ENCODE results near the gene BMPR1A. TPM values are rescaled to one million over a fixed set of nuclear protein-coding genes. Genes with fewer than 3 reads are reported as not detected.
"Not testable (repeated sequence)": the region's sequence is repeated elsewhere in the genome, so short reads cannot be mapped to it uniquely, and the experiment has no call there.

BMPR1A gene
- total RNA-seq, 4 donors from 2014 or later: 29.3 to 45.2 (median 38.0) TPM

- peak overlapping the region; percentile 84 to 94 (median 85) for H3K27ac ChIP-seq
- H3K4me3 ChIP-seq: no peak overlapping the region
- 50 to 57% methylated on average over 3 to 4 of the region's 4 CpGs for WGBS, 2 donors (ENCODE audit: low coverage in 1 of 2)
- intact Hi-C loops (cut with DNase I; ENCODE audit: low total_unique reads): no loop called here
- no peaks in the 10 kb centered on the region for H3K27me3 ChIP-seq
- peaks cover 5 to 33% (median 19%) of the 10 kb centered on the region in 4 donors for H3K4me1 ChIP-seq
- peak in 1 of 3 donors; percentile 10 for TF ChIP-seq POLR2AphosphoS5 (IDR thresholded peaks at IDR 0.05)
- no peak for TF ChIP-seq POLR2A (IDR thresholded peaks at IDR 0.05)
- DNase-seq: no peak
- no peaks in the 10 kb centered on the region for H3K9me3 ChIP-seq
- in situ Hi-C loops (cut with MboI; ENCODE audit: low pct_ligation_motif_present in 1 of 4, low pct_unique_long_range_greater_than_20kb in 1 of 4, low sequenced_read_pairs in 3 of 4): no loop called here
- no peaks in the 10 kb centered on the region for H3K36me3 ChIP-seq
Observed at GRCh38 chr10:86734207-86734988, 22.0 kb upstream of the BMPR1A start.

GRCh38 chr10:86735278-86735677 is 21.1 kb upstream of the BMPR1A start:
- WGBS, 2 donors (ENCODE audit: low coverage in 1 of 2): 55 to 70% methylated on average over 1 to 4 of the region's 4 CpGs
- H3K27me3 ChIP-seq; H3K9me3 ChIP-seq; intact Hi-C loops (cut with DNase I; ENCODE audit: low total_unique reads); DNase-seq; H3K4me3 ChIP-seq; in situ Hi-C loops (cut with MboI; ENCODE audit: low pct_ligation_motif_present in 1 of 4, low pct_unique_long_range_greater_than_20kb in 1 of 4, low sequenced_read_pairs in 3 of 4); H3K36me3 ChIP-seq: not testable (repeated sequence)
- TF ChIP-seq EP300 (IDR thresholded peaks at IDR 0.05; ENCODE audit: low read depth) (peak; percentile 39), POLR2AphosphoS5 (IDR thresholded peaks at IDR 0.05) (peak in 1 of 3 donors; percentile 25)
- H3K27ac ChIP-seq: peak overlapping the region; percentile 15 to 94 (median 85)
- H3K4me1 ChIP-seq: peaks cover 5 to 29% (median 16%) of the 10 kb centered on the region in 4 donors

GRCh38 chr10:86742230-86742629 is 14.2 kb upstream of the BMPR1A start:
- WGBS, 2 donors (ENCODE audit: low coverage in 1 of 2): 84% methylated on average over 1 of the region's 1 CpG; no CpG with 5 or more reads in 1 of the 2 donors
- in situ Hi-C loops (cut with MboI; ENCODE audit: low pct_ligation_motif_present in 1 of 4, low pct_unique_long_range_greater_than_20kb in 1 of 4, low sequenced_read_pairs in 3 of 4): no loop called here
- no peak for DNase-seq

GRCh38 chr10:86744067-86744725 is 12.2 kb upstream of the BMPR1A start:
- Histone ChIP-seq H3K27ac (peak overlapping the region; percentile 75 to 83 (median 80)), H3K4me3 (no peak overlapping the region), H3K27me3 (no peaks in the 10 kb centered on the region), H3K36me3 (no peaks in the 10 kb centered on the region), H3K4me1 (peaks cover 12 to 52% (median 27%) of the 10 kb centered on the region in 4 donors), H3K9me3 (no peaks in the 10 kb centered on the region)
- 54% methylated on average over 7 of the region's 7 CpGs; no CpG with 5 or more reads in 1 of the 2 donors for WGBS, 2 donors (ENCODE audit: low coverage in 1 of 2)
- in situ Hi-C loops (cut with MboI; ENCODE audit: low pct_ligation_motif_present in 1 of 4, low pct_unique_long_range_greater_than_20kb in 1 of 4, low sequenced_read_pairs in 3 of 4) (no loop called here), intact Hi-C loops (cut with DNase I; ENCODE audit: low total_unique reads) (no loop called here)
- TF ChIP-seq EP300 (IDR thresholded peaks at IDR 0.05; ENCODE audit: low read depth): peak; percentile 95
- TF ChIP-seq POLR2AphosphoS5 (IDR thresholded peaks at IDR 0.05): peak; percentile 36 to 86 (median 68)
- TF ChIP-seq CTCF (IDR thresholded peaks at IDR 0.05): no peak
- no peak for TF ChIP-seq POLR2A (IDR thresholded peaks at IDR 0.05)
- peak; percentile 25 for DNase-seq

More at GRCh38 chr10:86742230-86742629, 14.2 kb upstream of the BMPR1A start:
- Histone ChIP-seq H3K27ac (peak overlapping the region; percentile 18 to 80 (median 77)), H3K4me3 (no peak overlapping the region), H3K36me3 (no peaks in the 10 kb centered on the region), H3K27me3 (no peaks in the 10 kb centered on the region), H3K9me3 (no peaks in the 10 kb centered on the region), H3K4me1 (peaks cover 12 to 39% (median 21%) of the 10 kb centered on the region in 4 donors)
- intact Hi-C loops (cut with DNase I; ENCODE audit: low total_unique reads): no loop called here
- no peak for TF ChIP-seq EP300 (IDR thresholded peaks at IDR 0.05; ENCODE audit: low read depth)
- TF ChIP-seq POLR2A (IDR thresholded peaks at IDR 0.05): no peak
- no peak for TF ChIP-seq CTCF (IDR thresholded peaks at IDR 0.05)
- TF ChIP-seq POLR2AphosphoS5 (IDR thresholded peaks at IDR 0.05): no peak
